IMR-90 (cell line): ENCODE results near the gene VCL. TPM values are rescaled to one million over a fixed set of nuclear protein-coding genes. Genes with fewer than 3 reads are reported as not detected.

Experiments
- ATAC-seq: fragments of 200-7000 bp; cut with Tn5 transposase; 2 replicates; pipeline ENCODE4 v1.9.1; 2020; ENCODE audit warnings: low read depth, mild to moderate bottlenecking, moderate library complexity
- BruUV-seq: library from RNA; stranded (reverse); fragments of 400-500 nt; replicated peaks from 2 replicates; lab custom pipeline; 2021; lab: Mats Ljungman, UMichigan
- CTCF ChIA-PET: fragments of 300-600 bp; formaldehyde crosslinking; extraction: SDS; loops from one replicate; lab custom pipeline; 2021; ENCODE audit warnings: antibody characterized with exemption; lab: Yijun Ruan, JAX
- POLR2A ChIA-PET: fragments of 300-600 bp; sonication (Branson Sonifier 250); formaldehyde crosslinking; loops from one replicate; lab custom pipeline; 2022; ENCODE audit warnings: antibody characterized with exemption; ENCODE audit not compliant: unreplicated experiment; lab: Charles Lee
- DNase-seq: peaks from one replicate; pipeline ENCODE4 v3.0.0; 2013
- H2AFZ ChIP-seq: replicated peaks from 2 replicates; pipeline ENCODE3; 2013; ENCODE audit warnings: low read length, mild to moderate bottlenecking; ENCODE audit not compliant: poor library complexity
- H2AK5ac ChIP-seq: 2 replicates; pipeline ENCODE4 v1.6.1; 2013; ENCODE audit warnings: low read depth, low read length, inconsistent platforms
- H2AK9ac ChIP-seq: replicated peaks from 2 replicates; pipeline ENCODE3; 2013; ENCODE audit warnings: mild to moderate bottlenecking, low read depth, low read length, moderate library complexity; ENCODE audit not compliant: poor library complexity
- H2BK120ac ChIP-seq: 2 replicates; pipeline ENCODE4 v1.6.1; 2013; ENCODE audit warnings: low read depth, low read length, inconsistent platforms
- H2BK15ac ChIP-seq: 3 replicates; pipeline ENCODE4 v1.6.1; 2013; ENCODE audit warnings: low read depth, low read length, inconsistent platforms
- H2BK20ac ChIP-seq: 2 replicates; pipeline ENCODE4 v1.6.1; 2013; ENCODE audit warnings: low read depth, mild to moderate bottlenecking, inconsistent platforms, low read length, moderate library complexity
- H2BK5ac ChIP-seq: 2 replicates; pipeline ENCODE4 v1.6.1; 2013; ENCODE audit warnings: mild to moderate bottlenecking, low read depth, low read length, inconsistent platforms; ENCODE audit not compliant: poor library complexity, severe bottlenecking
- H3K14ac ChIP-seq: replicated peaks from 2 replicates; pipeline ENCODE4 v1.6.1; 2013; ENCODE audit warnings: low read depth, low read length, inconsistent platforms
- H3K18ac ChIP-seq: 2 replicates; pipeline ENCODE4 v1.6.1; 2013; ENCODE audit warnings: low read depth, low read length, control low read depth
- H3K23ac ChIP-seq: 2 replicates; pipeline ENCODE4 v1.6.1; 2013; ENCODE audit warnings: low read depth, low read length, inconsistent platforms
- H3K27ac ChIP-seq: 2 replicates; pipeline ENCODE4 v1.5.1; 2013; ENCODE audit warnings: mild to moderate bottlenecking, control low read depth, low read length; ENCODE audit not compliant: insufficient read depth
- H3K27me3 ChIP-seq: 2 replicates; pipeline ENCODE4 v1.6.1; 2013; ENCODE audit warnings: low read length; ENCODE audit not compliant: control insufficient read depth, insufficient read depth
- H3K36me3 ChIP-seq: 2 replicates; pipeline ENCODE4 v1.6.1; 2013; ENCODE audit warnings: low read length, mixed read lengths; ENCODE audit not compliant: control insufficient read depth, insufficient read depth
- H3K4ac ChIP-seq: 2 replicates; pipeline ENCODE4 v1.6.1; 2013; ENCODE audit warnings: low read depth, low read length, inconsistent platforms
- H3K4me1 ChIP-seq: 2 replicates; pipeline ENCODE4 v1.6.1; 2013; ENCODE audit warnings: low read length, mixed read lengths; ENCODE audit not compliant: control insufficient read depth, insufficient read depth
- H3K4me2 ChIP-seq: 2 replicates; pipeline ENCODE4 v1.6.1; 2013; ENCODE audit warnings: low read depth, mild to moderate bottlenecking, control low read depth, low read length, moderate library complexity
- H3K4me3 ChIP-seq: 2 replicates; pipeline ENCODE4 v1.5.1; 2013; ENCODE audit warnings: low read depth, mild to moderate bottlenecking, control low read depth, low read length, moderate library complexity; ENCODE audit not compliant: insufficient read depth
- H3K56ac ChIP-seq: 2 replicates; pipeline ENCODE4 v1.6.1; 2013; ENCODE audit warnings: low read length, inconsistent platforms; ENCODE audit not compliant: insufficient read depth; ENCODE audit errors: extremely low read depth
- H3K79me1 ChIP-seq, 2 experiments: 2 replicates each; pipeline ENCODE4 v1.6.1; 2013; ENCODE audit warnings: low read length in 2 of 2, inconsistent platforms in 1 of 2, low read depth in 1 of 2
- H3K9ac ChIP-seq: 2 replicates; pipeline ENCODE4 v1.6.1; 2013; ENCODE audit warnings: low read depth, low read length, control low read depth
- H3K9me1 ChIP-seq: 2 replicates; pipeline ENCODE4 v1.6.1; 2013; ENCODE audit warnings: low read length, inconsistent platforms; ENCODE audit not compliant: insufficient read depth
- H3K9me3 ChIP-seq: 2 replicates; pipeline ENCODE4 v1.6.1; 2013; ENCODE audit warnings: low read length; ENCODE audit not compliant: control insufficient read depth, insufficient read depth
- H4K20me1 ChIP-seq: 2 replicates; pipeline ENCODE4 v1.6.1; 2013; ENCODE audit warnings: low read length, inconsistent platforms; ENCODE audit not compliant: insufficient read depth
- H4K5ac ChIP-seq: 2 replicates; pipeline ENCODE4 v1.6.1; 2013; ENCODE audit warnings: mild to moderate bottlenecking, low read depth, low read length, control low read depth
- H4K8ac ChIP-seq, 2 experiments: 2 replicates each; pipeline ENCODE4 v1.6.1; 2013; ENCODE audit warnings: low read depth in 2 of 2, low read length in 2 of 2, control low read depth in 1 of 2, inconsistent platforms in 1 of 2
- H4K91ac ChIP-seq: 2 replicates; pipeline ENCODE4 v1.6.1; 2013; ENCODE audit warnings: low read depth, low read length, inconsistent platforms; ENCODE audit not compliant: insufficient read depth
- MAZ ChIP-seq: IDR thresholded peaks from 2 replicates; pipeline ENCODE4 v1.6.1; 2012; ENCODE audit warnings: low read depth, mild to moderate bottlenecking, low read length, improper control_type of control experiment, moderate library complexity, borderline replicate concordance
- WGBS, 2 experiments: methylation state at CpG; one replicate each; pipeline versions ENCODE4 v1.1.5 to v1.1.7; 2013; ENCODE audit warnings: missing lambda C conversion rate in 2 of 2; ENCODE audit not compliant: insufficient read length in 1 of 2; ENCODE audit errors: extremely low coverage in 2 of 2; 5-methylcytosine and 5-hydroxymethylcytosine counted together
- dilution Hi-C: fragments of 300-500 bp; cut with HindIII; formaldehyde crosslinking; loops from one replicate; pipeline ENCODE4 v1.14.3; 2018; ENCODE audit warnings: low sequenced_read_pairs; ENCODE audit not compliant: unreplicated experiment
- in situ Hi-C: fragments of 300-500 bp; cut with MboI; formaldehyde crosslinking; loops from 3 replicates; pipeline ENCODE4 v1.14.3; 2019; ENCODE audit warnings: low sequenced_read_pairs, inconsistent platforms, mixed read lengths
- intact Hi-C: fragments of 100-400 bp; cut with micrococcal nuclease; formaldehyde crosslinking; loops from 2 replicates; pipeline ENCODE4 v1.10.0; 2022
- polyA plus RNA-seq, 3 experiments: library from polyadenylated mRNA; depleted of rRNA; stranded (reverse); fragments of >200 nt; gene quantifications; 2 replicates each; pipeline ENCODE4 v1.2.3, GENCODE V29; 2012; ENCODE audit warnings: low replicate concordance in 1 of 3
- total RNA-seq: library from RNA; depleted of rRNA; stranded (reverse); fragments of >200 nt; gene quantifications from 2 replicates; pipeline ENCODE4 v1.2.3, GENCODE V29; 2012
- TF ChIP-seq, protein P1 (sequence below): fragments of 150-350 bp; IDR thresholded peaks from 2 replicates; pipeline ENCODE4 v1.6.1; 2017; ENCODE audit warnings: mild to moderate bottlenecking, antibody characterized with exemption, low read length, low read depth

Gene VCL
- total and polyA plus RNA-seq, 2 of the 4 experiments (the other 2 are of a cell fraction): 227 to 283 TPM

DNA sequence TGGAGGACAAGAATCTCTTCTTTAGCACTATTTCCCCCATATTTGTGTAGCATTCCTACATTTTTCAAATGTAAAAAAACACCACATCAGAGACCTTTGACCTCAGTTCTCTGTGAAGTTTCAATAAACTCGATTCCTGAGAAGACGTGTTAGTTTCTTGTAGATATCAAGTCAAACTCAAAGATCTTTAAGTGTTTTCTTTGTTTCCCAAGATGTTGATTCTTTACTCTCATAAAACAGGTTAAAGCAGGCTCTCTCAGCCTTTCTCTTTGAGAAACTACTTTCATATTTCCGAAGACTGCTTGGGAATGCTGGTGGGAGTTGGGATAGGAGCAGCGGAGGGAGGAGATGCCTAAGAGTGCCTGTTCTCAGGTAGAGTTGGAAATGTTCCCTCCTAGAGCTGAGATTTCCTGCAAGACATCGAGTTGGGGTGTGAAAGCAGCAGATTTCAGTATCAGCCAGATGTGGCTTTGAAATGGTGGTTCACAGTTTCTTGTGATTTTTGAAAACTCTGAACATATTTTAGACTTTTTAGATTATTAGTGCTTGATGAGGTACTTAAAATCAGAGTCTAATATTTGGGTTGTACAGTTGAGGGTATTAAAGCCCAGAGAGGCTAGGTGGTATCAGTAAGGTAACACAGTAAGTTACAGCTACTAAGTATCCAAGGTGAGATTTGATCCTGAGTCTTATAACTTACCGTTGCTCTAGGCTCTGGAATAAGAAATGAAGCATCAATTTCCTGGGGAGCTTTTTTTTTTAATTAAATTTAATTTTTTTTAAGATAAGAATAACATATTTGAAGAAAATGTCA lies 167.0 kb downstream of the VCL start:
- Histone ChIP-seq H2AFZ (no peak overlapping the region), H3K9me1 (peaks cover 8% of the 10 kb centered on the region; the same call in 1 of the 2 replicates), H3K18ac (peak overlapping the region; percentile 44; the same call in 1 of the 2 replicates), H3K4me1 (peaks cover 4% of the 10 kb centered on the region; the same call in 1 of the 2 replicates), H3K4ac (peak overlapping the region; percentile 63), H3K4me3 (no peak overlapping the region), H2BK120ac (peak overlapping the region; percentile 63; the same call in 1 of the 2 replicates), H2AK9ac (no peak overlapping the region), H3K4me2 (peak overlapping the region; percentile 78), H3K27me3 (no peaks in the 10 kb centered on the region), H2BK20ac (peak overlapping the region; percentile 62), H3K56ac (peak overlapping the region; percentile 8; the same call in 1 of the 2 replicates), H3K36me3 (no peaks in the 10 kb centered on the region), H4K91ac (no peak overlapping the region), H4K8ac (peak overlapping the region in 1 of 2 experiments; percentile 62; a peak in 2 of 4 replicates), H4K5ac (peak overlapping the region; percentile 36; the same call in 1 of the 2 replicates), H2BK5ac (no peak overlapping the region), H3K9me3 (no peaks in the 10 kb centered on the region), H3K79me1 (peaks cover 9 to 18% of the 10 kb centered on the region in 2 experiments; a peak in 3 of 4 replicates), H3K9ac (peak overlapping the region; percentile 1; the same call in 1 of the 2 replicates), H3K27ac (peak overlapping the region; percentile 62), H2BK15ac (no peak overlapping the region), H2AK5ac (peak overlapping the region; percentile 65; the same call in 1 of the 2 replicates), H4K20me1 (no peaks in the 10 kb centered on the region), H3K14ac (peak overlapping the region; percentile 85), H3K23ac (peak overlapping the region; percentile 36)
- ChIA-PET CTCF (no interaction called here), POLR2A (no interaction called here)
- no TSS peak for BruUV-seq
- in situ Hi-C loops: no loop called here
- DNase-seq (peak; percentile 28), ATAC-seq (peak; percentile 73)
- TF ChIP-seq MAZ: no peak
- TF ChIP-seq, protein P1, sequence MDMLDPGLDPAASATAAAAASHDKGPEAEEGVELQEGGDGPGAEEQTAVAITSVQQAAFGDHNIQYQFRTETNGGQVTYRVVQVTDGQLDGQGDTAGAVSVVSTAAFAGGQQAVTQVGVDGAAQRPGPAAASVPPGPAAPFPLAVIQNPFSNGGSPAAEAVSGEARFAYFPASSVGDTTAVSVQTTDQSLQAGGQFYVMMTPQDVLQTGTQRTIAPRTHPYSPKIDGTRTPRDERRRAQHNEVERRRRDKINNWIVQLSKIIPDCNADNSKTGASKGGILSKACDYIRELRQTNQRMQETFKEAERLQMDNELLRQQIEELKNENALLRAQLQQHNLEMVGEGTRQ: no peak
- dilution Hi-C loops: no loop called here
- intact Hi-C loops: no loop called here
- 0% methylated on average over 1 of the region's 6 CpGs; no CpG with 5 or more reads in 1 of the 2 experiments for WGBS, 2 experiments
